Stimulated activated CD4-positive, alpha-beta T cell treated with anti-CD3 and anti-CD28 coated beads, TNF-alpha, amount 100 ng/mL, for 48 hours (primary cell): ENCODE data around the gene CIRBP.
"Not testable (repeated sequence)": the region's sequence is repeated elsewhere in the genome, so short reads cannot be mapped to it uniquely, and the experiment has no call there.

Experiments
- DNase-seq, 3 donors: peaks; one replicate each; pipeline ENCODE4 v3.0.0-alpha.2; 2020; ENCODE audit warnings: low read depth in 3 of 3

CIRBP gene

DNA sequence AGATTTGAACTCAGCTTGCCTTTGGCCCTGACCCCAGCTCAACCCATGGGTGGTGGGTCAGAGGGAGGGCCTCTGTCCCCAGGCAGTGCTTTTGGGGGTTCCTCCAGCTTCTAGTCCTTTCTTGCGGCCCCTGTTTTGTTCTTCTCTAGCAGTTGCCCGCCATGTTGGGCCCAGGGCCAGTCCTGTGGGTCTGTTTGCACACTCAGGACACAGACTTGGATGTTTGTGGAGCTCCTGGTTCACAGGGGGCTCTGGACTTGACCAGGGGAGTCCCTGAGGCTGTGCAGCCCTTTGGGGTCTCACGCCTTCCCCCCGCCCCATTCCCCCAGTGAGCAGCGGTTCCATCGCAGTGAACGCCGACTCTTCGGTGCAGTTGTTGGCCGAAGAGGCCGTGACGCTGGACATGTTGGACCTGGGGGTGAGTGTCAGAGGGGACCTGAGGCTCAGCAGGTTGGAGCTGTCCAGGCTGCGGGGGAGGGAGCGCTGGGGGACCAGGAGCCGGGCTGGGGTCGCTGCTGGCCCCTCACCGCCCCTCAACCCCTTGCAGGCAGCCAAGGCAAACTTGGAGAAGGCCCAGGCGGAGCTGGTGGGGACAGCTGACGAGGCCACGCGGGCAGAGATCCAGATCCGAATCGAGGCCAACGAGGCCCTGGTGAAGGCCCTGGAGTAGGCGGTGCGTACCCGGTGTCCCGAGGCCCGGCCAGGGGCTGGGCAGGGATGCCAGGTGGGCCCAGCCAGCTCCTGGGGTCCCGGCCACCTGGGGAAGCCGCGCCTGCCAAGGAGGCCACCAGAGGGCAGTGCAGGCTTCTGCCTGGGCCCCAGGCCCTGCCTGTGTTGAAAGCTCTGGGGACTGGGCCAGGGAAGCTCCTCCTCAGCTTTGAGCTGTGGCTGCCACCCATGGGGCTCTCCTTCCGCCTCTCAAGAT, 25.1 kb upstream of the CIRBP start:
- peak; percentile 66 to 90 (median 75) for DNase-seq

DNA sequence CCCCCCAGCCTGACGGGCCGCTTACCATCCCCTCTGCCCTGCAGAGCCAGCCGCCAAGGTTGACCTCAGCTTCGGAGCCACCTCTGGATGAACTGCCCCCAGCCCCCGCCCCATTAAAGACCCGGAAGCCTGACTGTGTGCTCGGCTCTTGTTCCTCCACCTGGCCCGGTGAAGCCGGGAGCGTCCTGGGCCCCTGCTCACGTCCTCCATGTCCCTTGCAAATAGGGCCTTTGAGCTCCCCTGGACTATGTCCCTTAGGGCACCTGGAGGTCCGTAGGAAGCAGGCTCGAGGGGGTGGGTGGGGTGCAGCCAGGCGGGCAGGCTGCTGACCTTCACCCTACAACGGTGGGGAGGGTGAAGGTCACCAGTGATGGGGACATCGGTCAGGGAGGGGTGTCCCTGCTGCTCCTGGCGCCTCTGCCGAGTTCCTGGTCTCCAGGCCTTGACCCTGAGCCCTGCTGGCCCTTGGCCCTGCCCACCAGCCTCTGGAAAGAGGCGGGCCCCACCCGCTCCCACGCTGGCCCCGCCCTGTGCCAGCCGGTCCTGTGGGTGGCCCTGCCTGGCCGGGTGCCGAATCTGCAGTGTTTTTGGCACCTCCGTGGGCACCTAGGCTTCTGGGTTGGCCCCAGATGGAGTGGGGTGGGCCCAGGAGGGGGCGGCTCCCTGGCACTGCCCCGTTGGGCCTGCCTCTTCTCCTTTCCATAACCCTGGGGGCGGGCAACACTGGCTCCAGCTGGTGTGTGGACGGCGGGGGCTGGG, 24.3 kb upstream of the CIRBP start:
- DNase-seq: no peak

DNA sequence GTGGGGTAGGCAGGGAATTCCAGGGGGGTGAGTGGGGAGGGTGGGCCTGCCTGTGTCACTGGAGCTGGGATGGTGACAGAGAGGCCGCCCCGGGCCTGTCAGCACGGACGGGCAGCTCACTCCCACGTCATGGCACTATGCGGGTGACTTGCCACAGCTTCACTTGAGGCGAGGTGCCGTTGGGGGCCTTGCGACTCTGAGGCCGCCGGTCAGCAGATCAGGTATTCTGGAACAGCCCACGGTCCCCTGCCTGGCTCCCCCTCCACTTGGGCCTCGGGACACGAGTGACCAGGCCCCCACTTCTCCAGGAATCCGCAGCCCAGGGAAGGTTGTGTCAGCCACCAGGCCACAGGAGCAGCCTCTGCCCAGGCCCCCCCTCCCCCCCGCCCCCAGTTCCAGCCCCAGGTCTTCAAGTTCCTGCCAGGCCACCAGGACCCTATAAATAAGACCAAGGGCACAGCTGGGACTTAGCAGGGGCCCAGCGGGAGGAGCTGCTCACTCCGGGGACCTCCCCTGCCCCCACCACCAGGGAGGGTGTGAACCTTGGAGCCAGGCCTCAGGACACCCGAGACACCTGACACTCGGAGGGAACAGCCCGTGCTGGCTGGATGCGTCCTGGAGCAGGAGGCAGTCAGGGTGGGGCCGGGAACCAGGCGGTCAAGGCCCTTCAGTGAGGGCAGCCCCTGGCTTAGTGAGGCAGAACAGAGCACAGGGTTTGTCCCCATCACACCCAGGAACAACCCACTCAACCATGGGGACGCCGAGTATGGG, 23.5 kb upstream of the CIRBP start:
- no peak for DNase-seq

DNA sequence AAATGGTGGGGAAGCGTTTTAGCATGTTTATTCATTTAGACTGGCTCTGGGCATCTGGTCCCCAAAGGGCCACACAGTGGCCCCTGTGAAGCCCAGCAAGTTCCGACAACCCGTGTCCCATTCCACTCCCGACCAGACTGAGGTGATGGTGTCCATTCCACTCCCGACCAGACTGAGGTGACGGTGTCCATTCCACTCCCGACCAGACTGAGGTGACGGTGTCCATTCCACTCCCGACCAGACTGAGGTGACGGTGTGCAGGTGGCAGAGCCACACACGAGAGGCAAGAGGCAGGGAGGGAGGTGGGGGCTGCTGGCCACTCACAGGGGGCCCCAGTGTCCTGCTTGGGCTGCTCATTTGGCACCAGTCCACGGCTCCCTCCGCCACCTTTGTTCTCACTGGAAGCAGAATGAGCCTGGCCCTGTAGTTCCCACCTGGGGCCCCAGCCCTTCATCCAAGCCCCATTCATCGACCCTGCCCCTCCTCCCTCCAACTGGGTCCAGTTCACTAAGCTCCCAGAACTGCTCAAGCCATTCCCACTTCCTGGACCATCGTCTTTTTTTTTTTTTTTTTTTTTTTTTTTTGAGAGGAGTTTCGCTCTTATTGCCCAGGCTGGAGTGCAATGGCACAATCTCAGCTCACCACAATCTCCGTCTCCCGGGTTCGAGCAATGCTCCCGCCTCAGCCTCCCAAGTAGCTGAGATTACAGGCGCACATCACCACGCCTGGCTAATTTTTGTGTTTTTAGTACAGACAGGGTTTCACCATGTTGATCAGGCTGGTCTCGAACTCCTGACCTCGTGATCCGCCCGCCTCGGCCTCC, 22.7 kb upstream of the CIRBP start:
- DNase-seq: not testable (repeated sequence)

DNA sequence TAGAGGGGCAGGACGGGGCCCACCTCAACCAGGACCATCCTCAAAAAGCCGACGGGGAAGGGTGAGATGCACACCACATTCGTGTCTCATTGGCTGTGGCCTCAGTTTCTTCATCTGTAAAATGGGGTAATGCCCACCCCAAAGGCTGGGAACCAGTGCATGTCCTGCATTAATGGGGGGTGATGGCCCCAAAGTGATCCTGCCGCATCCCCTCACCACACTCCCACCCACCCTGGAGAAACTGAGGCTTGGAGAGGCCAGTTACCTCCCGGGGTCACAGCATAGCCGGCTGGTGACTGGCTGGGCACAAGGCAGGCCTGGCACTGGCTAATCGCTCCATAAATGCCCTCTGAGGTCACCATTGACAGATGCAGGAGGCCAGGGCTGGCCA, 21.4 kb upstream of the CIRBP start:
- no peak for DNase-seq

DNA sequence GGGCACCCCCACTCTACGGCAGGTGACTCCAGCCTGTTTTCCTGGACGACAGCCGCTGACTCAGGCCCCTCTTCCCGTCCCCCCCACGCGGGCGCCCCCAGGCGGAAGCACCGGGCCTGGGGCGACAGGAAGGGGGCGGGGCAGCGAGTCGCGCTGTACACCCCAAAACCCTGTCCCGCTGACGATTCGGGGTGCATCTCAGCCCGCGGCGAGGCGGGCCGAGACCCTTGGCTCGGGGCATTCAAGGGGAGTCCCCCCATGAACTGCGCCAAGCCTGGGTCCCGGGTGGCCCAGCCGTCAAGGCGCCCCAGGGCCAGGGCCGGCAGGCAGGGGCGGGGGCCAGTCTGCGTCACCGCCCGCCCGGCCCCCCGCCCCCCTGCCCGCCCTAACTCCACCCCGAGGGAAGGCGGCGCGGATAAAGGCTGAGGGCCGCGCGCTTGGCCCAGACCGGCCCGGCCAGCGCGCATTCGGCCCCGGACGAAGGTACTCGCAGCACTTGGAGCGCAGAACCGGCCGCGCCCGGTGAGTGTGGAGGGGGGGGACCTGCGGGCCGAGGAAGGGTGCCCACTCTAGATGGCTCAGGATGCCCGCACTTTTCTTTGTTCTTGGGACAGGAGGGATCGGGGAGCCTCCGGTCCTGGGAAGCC, 20.9 kb upstream of the CIRBP start, which contains the start of gene MIDN:
MIDN (plus strand) TSS at position 445 of the 647 bp plus-strand sequence. CDS start 1,714 bp downstream, outside the sequence.
- peak in 1 of 3 donors; percentile 71 for DNase-seq

DNA sequence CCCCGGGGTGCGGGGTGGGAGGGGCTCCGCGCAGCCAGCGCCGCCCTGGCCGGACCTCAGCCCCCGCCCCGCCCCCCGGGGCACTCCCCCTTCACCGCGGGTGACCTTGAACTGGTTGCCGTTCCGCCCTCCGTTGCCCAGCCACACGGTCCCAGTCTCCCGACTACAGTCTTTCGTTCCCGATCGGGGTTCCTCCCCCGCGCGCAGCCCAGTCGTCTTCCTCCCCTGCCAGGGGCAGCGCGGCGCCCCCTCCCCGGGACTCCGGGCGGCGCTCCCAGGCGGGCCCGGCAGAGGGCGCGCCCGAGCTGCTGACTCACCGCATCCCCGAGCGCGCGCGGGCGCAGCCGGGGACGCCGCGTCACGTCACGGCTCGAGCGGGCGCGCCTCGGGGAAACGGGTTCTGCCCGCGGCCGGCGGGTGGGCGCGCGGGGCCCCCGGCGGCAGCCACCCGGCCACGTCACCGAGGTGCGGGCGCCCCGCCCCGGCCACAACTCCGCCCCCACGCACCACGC, 20.3 kb upstream of the CIRBP start:
- peak; percentile 58 to 74 (median 69) for DNase-seq

DNA sequence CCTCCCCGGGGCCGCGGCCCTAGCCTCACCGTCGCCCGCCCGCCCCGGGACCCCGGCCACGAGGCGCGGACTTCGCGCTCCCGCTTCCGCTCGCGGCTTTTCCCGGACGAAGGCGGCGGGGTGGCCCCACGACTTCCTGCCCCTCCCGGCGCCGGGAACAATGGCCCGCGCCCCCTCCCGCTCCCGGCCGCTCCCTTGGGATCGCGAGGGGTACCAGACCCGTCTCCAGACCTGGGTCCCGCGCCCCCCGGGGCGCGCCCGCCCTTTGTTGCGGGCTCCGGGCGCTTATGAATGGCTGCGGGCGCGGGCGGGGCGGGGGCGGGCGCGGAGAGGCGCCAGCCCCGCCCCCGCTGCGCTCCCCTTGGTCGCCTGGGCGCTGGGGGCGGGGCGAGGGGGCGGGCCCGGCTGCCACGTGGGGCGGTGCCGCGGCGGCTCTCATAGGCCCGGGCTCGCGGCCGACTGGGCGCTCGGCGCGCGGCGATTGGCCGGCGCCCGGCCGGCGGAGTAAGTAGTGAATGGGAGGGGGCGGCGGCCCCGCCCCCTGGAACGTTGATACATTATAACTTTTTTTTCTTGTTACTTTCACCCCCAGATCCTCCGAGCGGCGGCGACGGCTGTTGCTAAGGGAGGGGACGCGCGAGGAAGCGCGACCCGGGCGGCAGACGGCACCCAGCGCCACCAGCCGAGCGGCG, 19.7 kb upstream of the CIRBP start:
- peak; percentile 90 to 92 (median 92) for DNase-seq

DNA sequence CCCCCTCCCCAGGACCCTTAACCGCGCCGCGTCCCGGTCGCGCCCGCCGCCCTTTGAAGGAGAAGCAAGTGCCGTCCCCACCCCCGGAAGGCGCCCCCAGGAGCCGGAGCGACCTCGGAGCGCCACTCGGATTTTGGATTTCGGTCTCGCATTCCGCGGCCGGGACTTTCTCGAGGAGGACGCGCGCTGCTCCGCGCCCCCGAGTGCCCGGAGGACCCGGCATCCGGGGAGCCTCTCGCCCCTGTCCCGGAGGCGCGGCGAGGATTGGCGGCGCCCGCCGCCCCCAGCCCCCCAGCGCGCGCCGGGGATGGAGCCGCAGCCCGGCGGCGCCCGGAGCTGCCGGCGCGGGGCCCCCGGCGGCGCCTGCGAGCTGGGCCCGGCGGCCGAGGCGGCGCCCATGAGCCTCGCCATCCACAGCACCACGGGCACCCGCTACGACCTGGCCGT, 19.1 kb upstream of the CIRBP start:
- no peak for DNase-seq

DNA sequence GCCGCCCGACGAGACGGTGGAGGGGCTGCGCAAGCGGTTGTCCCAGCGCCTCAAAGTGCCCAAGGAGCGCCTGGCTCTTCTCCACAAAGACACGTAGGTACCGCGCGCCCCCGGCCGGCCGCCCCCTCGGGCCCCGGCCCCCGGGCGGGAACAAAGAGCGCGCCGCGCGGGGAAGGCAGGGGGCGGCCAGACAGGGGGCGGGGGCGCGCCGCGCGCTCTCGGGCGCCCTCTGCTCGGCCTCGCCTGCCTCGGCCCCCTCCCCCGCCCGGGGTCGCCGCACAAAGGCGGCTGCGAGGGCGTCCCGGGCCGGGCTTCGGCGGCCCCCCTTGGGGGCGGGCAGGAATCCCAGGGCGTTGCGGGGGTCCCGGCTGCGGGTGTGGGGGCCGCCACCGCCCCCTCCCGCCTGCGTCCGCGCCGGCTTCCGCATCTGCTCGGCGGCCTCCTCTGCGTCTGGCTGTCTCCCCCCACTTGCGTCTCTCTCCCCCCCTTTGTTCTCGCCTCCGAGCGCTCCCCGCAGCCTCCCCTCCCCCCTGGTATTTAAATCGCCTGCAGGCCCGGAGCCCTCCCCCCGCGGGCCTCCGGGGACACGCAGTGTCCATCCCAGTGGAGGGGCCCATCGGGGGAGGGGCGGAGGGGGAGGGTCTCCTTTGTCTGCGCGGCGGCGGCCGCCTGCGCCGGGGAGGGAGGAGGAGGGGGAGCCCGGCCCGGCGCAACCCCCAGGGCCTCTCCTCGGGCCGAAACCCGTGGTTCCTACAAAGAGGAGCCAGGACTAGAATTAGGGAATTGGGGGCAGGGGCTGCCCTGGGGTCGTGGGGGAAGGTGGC, 18.5 kb upstream of the CIRBP start:
- no peak for DNase-seq

DNA sequence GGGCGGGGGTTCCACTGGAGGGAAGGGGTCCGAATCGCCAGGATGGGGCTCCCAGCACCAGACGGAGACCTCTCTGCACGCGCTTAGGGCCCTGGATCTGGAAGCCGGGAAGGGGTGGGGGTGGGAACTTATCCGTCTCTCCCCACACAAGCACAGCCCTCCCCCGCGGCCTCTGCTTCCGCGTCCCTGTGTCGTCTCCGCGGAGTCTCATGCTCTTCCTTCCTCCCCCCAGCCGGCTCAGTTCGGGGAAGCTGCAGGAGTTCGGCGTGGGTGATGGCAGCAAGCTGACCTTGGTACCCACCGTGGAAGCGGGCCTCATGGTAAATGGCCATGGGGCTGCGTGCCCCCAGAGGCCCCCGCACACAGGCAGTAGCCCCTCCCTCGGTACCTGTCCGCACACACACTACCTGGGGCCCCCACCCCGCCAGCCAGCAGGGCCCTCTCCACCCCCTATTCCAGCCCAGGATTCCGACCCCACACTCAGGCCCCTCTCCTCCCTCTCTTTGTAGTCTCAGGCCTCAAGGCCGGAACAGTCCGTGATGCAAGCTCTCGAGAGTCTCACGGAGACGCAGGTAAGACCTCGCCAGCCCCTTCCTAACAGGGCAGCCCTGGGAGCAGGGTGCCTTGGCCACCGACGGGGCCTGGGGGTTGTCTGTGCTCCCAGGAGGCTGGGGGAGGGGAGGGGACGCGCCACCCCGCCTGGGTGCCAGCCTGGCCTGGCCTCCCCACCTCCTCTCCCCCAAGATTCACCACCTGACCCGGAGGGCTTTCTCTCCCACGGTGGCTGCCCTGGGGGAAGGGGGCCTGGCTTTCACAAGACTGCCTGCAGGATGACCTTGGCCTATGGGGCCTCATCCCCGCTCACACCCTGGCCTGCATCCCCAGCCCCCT, 17.6 kb upstream of the CIRBP start:
- DNase-seq: peak in 1 of 3 donors; percentile 58

DNA sequence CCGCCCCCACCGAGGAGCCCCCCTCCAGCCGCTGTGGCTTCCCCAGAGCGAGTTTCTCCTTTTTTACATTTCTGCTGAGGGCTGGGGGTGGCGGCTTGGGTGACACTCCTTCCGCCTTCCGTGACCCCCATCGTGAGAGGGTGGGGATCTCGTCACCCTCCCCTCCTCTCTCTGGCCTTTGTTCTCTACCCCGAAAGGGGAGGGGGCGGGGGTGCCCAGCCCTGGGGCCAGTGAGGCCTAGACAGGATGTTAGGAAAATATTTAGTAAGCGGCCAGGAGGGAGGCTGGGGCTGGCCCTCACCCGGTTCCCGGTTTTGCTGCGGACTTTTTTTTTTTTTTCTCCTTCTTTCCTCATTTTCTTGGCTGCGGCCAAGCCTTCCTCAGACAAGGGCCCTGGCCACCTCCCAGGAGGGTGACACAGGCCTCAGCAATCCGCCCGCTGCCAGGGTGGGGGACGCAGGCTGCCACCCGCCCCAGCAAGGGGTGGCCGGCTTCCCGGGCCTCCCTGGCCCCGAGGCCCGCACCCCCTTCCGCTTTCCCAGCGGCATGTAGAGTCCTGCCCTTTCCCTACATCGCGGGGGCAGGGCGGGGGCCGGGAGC, 16.8 kb upstream of the CIRBP start:
- no peak for DNase-seq

DNA sequence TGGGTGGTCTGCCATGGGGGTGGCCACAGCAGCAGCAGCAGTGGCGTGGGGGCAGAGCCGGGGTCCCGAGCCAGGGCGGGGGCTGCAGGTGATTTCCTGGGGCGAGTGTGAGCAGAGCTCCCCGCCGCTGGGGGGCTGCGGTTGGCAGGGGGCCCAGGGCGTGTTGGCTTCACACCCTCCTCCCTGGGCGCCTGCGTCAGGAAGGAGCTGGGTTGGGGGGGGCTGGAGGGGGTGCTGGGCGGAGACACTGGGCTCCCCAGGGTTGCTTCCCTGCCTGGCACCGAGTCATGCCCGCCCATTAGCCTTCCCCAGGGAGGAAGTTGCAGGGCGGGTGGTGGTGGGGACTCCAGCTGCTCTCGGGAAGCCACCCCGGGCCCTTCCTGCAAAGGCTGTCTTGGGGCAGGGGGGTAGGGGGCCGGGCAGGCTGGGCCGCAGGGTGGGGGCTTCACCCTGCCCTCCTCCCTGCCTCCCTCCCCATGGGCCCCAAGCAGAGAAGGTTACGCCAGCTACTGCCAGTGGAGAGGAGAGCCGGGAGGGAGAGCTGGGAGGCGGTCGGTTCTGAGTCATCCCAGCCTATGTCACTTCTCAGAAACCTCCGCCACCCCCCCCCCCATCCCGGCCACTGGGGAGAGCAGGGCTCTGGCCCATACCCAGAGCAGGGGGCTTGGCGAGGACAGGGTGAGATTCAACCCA, 16.2 kb upstream of the CIRBP start:
- peak; percentile 57 to 64 (median 63) for DNase-seq

DNA sequence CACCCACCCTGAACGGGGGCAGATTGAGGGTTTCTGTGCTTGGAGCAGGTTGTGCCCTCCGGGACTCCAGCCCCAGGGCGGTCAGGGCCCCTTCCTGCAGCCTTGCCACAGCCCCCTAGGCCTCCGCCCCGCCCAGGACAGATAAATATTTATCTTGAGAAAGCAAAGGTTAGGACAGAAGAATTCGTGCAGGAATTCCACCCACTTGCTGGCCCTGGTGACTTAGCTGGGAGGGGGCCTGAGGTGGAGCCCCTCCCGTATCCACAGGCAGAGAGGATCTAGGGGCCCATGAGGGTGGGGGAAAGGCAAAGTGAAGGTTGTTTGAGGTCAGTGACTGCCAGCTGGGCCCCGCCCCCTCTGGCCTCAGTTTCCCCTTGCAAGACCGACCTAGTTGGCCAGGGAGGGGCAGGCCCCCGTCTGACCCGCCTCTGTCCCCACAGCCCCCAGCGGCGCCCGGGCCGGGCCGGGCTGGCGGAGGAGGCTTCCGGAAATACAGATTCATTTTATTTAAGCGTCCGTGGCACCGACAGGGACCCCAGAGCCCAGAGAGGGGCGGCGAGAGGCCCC, 15.5 kb upstream of the CIRBP start:
- no peak for DNase-seq

DNA sequence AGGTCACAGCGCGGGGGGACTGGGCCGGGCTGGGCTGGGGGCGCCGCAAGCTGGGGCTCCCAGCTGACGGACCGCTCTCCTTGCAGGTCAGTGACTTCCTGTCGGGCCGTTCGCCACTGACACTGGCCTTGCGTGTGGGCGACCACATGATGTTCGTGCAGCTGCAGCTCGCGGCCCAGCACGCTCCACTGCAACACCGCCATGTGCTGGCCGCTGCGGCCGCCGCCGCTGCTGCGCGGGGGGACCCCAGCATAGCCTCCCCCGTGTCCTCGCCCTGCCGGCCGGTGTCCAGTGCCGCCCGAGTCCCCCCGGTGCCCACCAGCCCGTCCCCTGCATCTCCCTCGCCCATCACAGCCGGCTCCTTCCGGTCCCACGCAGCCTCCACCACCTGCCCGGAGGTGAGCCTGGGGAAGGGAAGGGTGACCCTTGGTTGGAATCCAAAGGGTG, 15.0 kb upstream of the CIRBP start:
- no peak for DNase-seq

DNA sequence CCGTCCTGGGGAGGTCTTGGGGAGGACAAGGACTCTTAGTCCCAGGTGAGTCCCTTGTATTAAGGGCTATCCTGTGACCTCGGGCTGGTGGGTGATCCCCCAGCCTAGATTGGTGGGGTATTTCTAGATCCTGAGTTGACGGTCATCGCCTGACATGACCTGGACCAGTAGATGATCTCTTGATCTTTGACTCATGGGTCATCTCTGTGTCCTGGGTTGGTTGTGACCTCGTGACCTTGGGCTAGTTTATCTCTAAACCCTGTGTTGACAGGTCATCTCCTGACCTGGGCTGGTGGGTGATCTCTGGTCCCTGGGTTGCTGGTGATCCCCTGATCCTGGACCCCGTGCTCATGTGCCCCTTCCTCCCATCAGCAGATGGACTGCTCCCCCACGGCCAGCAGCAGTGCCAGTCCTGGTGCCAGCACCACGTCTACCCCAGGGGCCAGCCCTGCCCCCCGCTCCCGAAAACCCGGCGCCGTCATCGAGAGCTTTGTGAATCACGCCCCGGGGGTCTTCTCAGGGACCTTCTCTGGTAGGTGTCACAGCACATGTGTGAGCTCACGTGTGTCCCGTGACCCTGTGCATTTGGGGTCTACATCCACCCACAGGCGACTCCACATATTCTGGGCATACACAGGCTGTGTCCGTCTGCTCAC, 14.5 kb upstream of the CIRBP start:
- no peak for DNase-seq
